ENCODE data around the gene C17orf107.
A peak's percentile ranks its signal among the peaks of the same experiment; 100 is the strongest.

C17orf107 gene

GRCh38 chr17:4928881-4929280 lies 29.5 kb downstream of the C17orf107 start:
- TF ChIP-seq ZNF274 (IDR thresholded peaks at IDR 0.05; ENCODE audit: low read depth, low read length), result no peak
- H3K4me3 ChIP-seq (ENCODE audit: low read length), result no peak overlapping the region

GRCh38 chr17:4931963-4932362 lies 32.6 kb downstream of the C17orf107 start, which contains the start of gene GP1BA:
Gene GP1BA, plus strand, starts transcription at chr17:4932277. Its CDS starts 328 bp downstream, at chr17:4932605.
- no peak for TF ChIP-seq ZNF274 (IDR thresholded peaks at IDR 0.05; ENCODE audit: low read depth, low read length)
- no peak within 1 kb of the TSS for H3K4me3 ChIP-seq (ENCODE audit: low read length)

DNA sequence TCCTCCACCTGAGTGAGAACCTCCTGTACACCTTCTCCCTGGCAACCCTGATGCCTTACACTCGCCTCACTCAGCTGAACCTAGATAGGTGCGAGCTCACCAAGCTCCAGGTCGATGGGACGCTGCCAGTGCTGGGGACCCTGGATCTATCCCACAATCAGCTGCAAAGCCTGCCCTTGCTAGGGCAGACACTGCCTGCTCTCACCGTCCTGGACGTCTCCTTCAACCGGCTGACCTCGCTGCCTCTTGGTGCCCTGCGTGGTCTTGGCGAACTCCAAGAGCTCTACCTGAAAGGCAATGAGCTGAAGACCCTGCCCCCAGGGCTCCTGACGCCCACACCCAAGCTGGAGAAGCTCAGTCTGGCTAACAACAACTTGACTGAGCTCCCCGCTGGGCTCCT lies 33.4 kb downstream of the C17orf107 start:
- H3K4me3 ChIP-seq (ENCODE audit: low read length), result no peak overlapping the region
- no peak for TF ChIP-seq ZNF274 (IDR thresholded peaks at IDR 0.05; ENCODE audit: low read depth, low read length)

- no peak overlapping the region for H3K4me3 ChIP-seq (ENCODE audit: low read length)
- no peak for TF ChIP-seq ZNF274 (IDR thresholded peaks at IDR 0.05; ENCODE audit: low read depth, low read length)
Measured at GRCh38 chr17:4933646-4934045, 34.3 kb downstream of the C17orf107 start.

DNA sequence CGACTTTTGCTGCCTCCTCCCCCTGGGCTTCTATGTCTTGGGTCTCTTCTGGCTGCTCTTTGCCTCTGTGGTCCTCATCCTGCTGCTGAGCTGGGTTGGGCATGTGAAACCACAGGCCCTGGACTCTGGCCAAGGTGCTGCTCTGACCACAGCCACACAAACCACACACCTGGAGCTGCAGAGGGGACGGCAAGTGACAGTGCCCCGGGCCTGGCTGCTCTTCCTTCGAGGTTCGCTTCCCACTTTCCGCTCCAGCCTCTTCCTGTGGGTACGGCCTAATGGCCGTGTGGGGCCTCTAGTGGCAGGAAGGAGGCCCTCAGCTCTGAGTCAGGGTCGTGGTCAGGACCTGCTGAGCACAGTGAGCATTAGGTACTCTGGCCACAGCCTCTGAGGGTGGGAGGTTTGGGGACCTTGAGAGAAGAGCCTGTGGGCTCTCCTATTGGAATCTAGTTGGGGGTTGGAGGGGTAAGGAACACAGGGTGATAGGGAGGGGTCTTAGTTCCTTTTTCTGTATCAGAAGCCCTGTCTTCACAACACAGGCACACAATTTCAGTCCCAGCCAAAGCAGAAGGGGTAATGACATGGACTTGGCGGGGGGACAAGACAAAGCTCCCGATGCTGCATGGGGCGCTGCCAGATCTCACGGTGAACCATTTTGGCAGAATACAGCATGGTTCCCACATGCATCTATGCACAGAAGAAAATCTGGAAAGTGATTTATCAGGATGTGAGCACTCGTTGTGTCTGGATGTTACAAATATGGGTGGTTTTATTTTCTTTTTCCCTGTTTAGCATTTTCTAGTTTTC lies 35.0 kb downstream of the C17orf107 start:
- no peak for TF ChIP-seq ZNF274 (IDR thresholded peaks at IDR 0.05; ENCODE audit: low read depth, low read length)
- no peak overlapping the region for H3K4me3 ChIP-seq (ENCODE audit: low read length)

DNA sequence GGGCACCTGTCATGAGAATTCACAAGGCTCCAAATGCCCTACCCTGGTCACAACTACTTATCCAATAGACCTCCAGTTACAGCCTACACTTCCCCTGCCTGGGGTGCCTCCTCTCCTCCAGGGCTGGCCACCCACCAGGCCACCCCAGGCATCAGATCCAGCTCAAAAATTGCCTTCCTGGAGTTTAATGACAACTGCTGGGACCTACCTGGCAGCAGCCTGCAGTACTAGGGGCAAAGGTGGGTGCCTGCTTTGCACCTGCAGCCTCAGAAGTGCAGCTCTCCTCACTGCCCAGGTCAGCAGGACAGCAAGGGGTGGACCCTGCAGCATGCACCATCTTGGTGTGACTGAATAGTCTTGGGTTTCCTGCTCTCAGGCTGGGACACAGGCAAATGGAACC lies 36.3 kb downstream of the C17orf107 start:
- TF ChIP-seq ZNF274 (IDR thresholded peaks at IDR 0.05; ENCODE audit: low read depth, low read length), result no peak
- H3K4me3 ChIP-seq (ENCODE audit: low read length), result no peak overlapping the region

DNA sequence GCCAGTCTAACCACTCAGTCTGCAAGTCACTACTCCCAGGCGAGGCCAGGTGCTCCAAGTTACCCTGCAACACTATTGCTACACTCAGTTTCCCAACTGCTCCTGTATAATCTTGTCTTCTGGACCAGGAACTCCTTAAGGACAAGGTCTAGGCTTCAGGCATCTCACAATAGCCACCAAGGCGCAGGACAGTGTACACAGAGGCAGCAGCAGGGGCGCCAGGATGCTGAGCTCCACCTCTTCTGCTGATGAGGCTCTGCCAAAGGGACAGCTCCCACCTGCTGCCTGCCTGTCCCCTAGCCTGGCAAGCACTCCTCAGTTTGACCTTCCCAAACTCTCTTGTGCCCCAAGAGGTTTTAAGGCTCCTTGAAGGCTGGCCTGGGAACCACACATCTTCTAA lies 37.1 kb downstream of the C17orf107 start:
- TF ChIP-seq ZNF274 (IDR thresholded peaks at IDR 0.05; ENCODE audit: low read depth, low read length), result no peak
- no peak overlapping the region for H3K4me3 ChIP-seq (ENCODE audit: low read length)

DNA sequence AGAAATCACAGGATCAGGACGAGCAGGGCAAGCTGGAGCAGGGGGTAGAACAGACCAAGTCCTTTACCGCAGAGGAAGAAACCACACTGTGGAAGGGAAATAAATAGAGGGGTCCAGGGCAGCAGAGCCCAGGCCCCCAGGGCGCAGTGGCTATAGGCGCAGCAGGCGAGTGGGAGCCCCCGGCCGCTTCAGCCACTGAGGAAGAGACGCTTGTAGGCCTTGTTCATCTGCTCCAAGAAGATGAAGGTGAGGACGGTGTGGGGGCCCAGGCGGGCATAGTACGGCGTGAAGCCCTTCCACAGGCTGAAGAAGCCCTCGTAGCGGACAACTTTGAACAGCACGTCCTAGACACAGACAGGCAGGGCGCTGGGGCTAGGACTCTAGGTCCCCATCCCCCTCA lies 38.2 kb downstream of the C17orf107 start:
- H3K4me3 ChIP-seq (ENCODE audit: low read length), result no peak overlapping the region
- no peak for TF ChIP-seq ZNF274 (IDR thresholded peaks at IDR 0.05; ENCODE audit: low read depth, low read length)

- H3K4me3 ChIP-seq (ENCODE audit: low read length), result no peak overlapping the region
- TF ChIP-seq ZNF274 (IDR thresholded peaks at IDR 0.05; ENCODE audit: low read depth, low read length), result no peak
Measured at GRCh38 chr17:4938069-4938491, 38.7 kb downstream of the C17orf107 start.

- no peak for TF ChIP-seq ZNF274 (IDR thresholded peaks at IDR 0.05; ENCODE audit: low read depth, low read length)
- peak overlapping the region; percentile 86 for H3K4me3 ChIP-seq (ENCODE audit: low read length)
Measured at GRCh38 chr17:4938688-4939545, 39.6 kb downstream of the C17orf107 start.

GRCh38 chr17:4939546-4939795 lies 40.1 kb downstream of the C17orf107 start:
- peak overlapping the region; percentile 86 for H3K4me3 ChIP-seq (ENCODE audit: low read length)
- TF ChIP-seq ZNF274 (IDR thresholded peaks at IDR 0.05; ENCODE audit: low read depth, low read length), result no peak

DNA sequence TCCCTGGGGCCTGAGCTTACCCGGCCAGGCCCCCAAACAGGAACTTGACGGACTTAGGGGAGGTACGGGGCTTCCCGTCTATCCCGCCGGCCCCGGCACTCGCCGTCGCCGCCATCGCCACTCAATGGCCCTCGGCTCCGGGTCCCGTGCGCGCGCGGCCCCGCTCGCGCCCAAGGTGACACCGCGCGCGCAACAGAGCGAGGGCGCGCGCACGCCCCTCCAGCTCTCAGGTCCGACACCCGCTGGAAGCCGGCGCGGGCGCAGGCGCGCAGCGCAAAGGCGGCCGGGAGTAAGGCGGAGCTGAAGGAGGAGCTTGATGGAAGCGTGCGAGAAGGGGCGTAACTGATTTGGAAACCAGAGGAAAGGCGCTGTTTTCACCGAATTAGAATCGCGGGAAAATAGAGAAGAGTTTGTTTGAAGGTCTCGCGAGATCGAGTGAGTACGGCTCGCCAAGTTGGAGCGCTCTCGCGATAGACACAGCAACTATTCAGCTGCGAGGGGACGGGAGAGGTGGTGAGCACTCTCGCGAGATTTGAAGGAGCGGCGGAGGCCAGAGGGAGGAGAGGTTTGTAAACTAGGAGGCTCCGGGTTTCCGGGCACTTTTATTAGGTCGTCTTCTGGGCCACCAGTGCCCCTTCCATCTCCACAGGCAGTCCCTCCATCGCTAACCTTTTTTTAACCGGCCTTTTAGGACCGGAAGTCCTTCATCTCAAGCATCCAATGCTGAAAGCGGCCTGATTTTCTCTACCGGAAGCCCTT lies 40.6 kb downstream of the C17orf107 start, which contains the start of the genes RNF167 and SLC25A11:
Gene RNF167 (plus strand): TSS at position 473 of the 759 bp plus-strand sequence. CDS start 642 bp downstream, outside the sequence.
Gene SLC25A11 (minus strand): TSS at position 251 of the 759 bp plus-strand sequence. CDS start 136 bp downstream, at position 115.
- peak within 1 kb of the TSS; percentile 86 for H3K4me3 ChIP-seq (ENCODE audit: low read length)
- TF ChIP-seq ZNF274 (IDR thresholded peaks at IDR 0.05; ENCODE audit: low read depth, low read length), result no peak

DNA sequence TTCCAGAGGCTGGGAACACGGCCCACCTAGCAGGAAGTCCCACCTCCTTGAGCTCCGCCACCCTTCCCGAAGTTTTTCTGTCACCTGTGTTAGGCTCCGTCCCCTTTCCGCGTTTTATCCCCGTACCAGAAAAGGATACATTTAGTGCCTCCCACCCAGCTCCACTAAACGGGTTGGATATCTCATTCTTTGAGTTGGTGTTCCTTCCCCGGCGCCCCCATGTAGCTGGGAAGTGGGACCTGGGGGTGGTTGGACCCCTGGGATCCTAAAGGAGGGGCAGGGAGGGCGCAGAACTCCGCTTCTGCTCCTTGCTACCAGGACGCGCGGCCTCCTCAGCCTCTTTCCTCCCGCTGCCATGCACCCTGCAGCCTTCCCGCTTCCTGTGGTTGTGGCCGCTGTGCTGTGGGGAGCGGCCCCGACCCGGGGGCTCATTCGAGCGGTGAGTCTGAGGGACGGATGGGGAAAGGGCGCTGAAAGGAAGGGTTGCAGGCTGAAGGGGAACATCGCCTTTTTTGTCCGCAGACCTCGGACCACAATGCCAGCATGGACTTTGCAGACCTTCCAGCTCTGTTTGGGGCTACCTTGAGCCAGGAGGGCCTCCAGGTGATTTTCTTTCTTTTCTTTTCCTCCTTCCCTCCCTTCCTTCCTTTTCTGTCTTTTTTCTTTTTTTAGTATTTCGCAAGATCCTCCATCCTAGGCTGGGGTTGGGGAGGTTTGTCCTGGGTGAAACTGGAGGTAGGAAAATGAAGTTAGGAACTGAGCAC lies 41.4 kb downstream of the C17orf107 start:
- peak overlapping the region; percentile 82 for H3K4me3 ChIP-seq (ENCODE audit: low read length)
- no peak for TF ChIP-seq ZNF274 (IDR thresholded peaks at IDR 0.05; ENCODE audit: low read depth, low read length)

- H3K4me3 ChIP-seq (ENCODE audit: low read length), result peak overlapping the region; percentile 82
- TF ChIP-seq ZNF274 (IDR thresholded peaks at IDR 0.05; ENCODE audit: low read depth, low read length), result no peak
Measured at GRCh38 chr17:4941319-4941610, 41.9 kb downstream of the C17orf107 start.

All from GM08714 (cell line).